Measurements from ENCODE around the gene DMRT3.
"Not testable (repeated sequence)": the region's sequence is repeated elsewhere in the genome, so short reads cannot be mapped to it uniquely, and the experiment has no call there.

Gene DMRT3

GRCh38 chr9:971901-972500, 4.5 kb upstream of the DMRT3 start:
- DNase-seq (ENCODE audit: low read depth): no peak

GRCh38 chr9:972501-973294, 3.8 kb upstream of the DMRT3 start:
- DNase-seq (ENCODE audit: low read depth): no peak

- DNase-seq (ENCODE audit: low read depth): no peak
Observed at GRCh38 chr9:973295-973834, 3.1 kb upstream of the DMRT3 start.

- DNase-seq (ENCODE audit: low read depth): no peak
Observed at GRCh38 chr9:974031-974995, 2.1 kb upstream of the DMRT3 start.

DNA sequence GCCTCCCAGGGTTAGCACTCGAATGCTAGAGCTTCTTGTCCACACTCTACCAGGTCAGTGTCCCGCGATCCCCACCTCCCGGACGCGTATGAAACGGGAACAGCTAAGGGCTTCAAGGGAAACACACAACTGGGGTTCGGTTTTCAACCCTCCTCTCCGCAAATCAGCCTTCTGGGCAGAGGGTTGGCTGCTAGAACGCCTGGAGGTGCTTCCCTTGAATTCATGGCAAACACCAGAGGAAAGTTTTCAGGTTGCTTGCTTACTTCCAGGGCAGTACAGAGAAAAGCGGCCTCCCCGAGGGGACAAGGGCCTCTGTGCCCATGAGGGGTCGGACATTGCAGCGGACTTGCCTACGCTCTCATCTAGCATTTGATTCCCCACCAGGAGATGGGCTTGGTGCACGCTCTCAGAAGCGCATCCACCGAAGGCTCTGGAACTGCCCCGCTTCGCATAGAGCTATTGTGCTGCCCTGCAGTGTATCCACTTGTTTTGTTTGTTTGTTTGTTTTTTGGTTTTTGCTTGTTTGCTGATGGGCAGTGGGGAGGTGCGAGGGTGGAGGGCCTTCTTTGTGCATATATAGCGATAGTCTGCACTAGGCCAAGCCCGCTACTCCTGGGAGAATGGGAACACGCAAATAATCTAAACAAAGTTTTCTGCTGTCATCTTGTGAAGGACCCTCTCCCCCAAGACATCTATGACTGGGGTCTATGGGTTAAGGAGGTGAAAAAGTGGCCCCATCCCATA, 1.3 kb upstream of the DMRT3 start:
- no peak for DNase-seq (ENCODE audit: low read depth)

- DNase-seq (ENCODE audit: low read depth): no peak
Observed at GRCh38 chr9:975740-976257, 656 bp upstream of the DMRT3 start.

GRCh38 chr9:976943-977837, 735 bp downstream of the DMRT3 start:
- no peak for DNase-seq (ENCODE audit: low read depth)

DNA sequence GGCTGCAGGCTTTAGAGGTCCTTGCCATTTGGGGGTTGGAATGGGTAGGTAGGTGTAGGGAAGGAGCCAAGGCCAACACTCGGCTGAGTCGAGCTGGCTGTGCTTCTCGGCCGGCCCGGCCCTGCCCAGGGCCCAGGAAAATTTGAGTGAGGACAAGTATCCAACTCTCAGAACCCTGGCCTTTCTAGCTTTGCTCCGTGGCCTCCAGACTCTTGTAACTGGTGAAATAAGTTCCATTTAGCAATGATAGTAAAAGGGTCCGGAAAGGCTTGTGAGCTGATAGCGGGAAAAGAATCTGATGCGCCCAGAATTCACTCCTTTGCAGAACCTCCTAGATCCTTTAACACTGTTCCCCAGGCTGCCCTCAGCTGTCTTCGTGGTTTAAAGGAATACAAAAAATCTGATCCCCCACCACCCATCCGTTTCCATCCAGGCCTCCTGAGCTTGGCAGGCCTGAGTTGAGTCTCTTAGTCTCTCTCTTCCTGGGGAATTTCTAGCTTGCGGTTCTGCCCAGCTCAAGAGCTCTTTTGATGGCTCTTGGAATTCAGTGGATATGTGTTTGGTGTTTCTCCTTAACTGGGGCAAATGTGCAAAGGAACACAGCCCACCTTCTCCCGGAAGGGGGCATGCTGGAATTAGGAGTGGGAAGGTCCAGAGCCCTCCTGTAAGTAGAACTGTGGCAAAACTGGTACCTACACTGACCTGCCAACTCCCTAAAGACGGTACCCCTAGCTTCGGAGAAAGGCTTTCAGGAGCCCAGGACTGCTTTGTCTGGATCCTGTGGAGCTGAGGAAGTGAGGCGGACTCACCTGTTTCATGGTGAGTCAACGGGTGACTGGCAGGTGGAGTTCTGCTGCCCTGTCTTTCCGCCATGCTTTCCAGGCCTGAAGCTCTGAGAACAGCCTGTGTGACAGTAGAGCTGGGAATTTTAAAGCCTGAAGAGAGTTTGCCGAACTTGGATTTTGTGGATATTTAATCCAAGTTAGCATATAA, 1.7 kb downstream of the DMRT3 start:
- no peak for DNase-seq (ENCODE audit: low read depth)

DNA sequence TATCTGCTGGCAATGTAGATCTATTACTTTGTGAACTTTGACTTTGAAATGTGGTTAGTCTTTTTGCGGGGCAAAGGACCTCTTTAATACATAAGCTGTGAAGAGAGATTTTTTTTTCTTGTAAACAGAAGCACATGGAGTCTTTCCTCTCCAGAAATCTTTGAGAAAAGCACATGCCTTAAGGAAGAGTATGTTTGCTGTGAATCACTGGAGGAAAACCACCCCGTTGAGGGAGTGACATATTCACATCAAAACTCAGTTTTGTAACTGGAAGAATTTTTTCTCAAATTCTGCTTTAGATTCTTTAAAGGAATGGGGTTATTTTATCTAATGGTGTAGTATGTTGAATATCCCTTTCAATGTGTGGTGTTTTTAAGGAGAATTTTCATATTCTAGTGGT, 3.5 kb downstream of the DMRT3 start:
- DNase-seq (ENCODE audit: low read depth): no peak

- no peak for DNase-seq (ENCODE audit: low read depth)
Observed at GRCh38 chr9:980640-981039, 4.2 kb downstream of the DMRT3 start.

DNA sequence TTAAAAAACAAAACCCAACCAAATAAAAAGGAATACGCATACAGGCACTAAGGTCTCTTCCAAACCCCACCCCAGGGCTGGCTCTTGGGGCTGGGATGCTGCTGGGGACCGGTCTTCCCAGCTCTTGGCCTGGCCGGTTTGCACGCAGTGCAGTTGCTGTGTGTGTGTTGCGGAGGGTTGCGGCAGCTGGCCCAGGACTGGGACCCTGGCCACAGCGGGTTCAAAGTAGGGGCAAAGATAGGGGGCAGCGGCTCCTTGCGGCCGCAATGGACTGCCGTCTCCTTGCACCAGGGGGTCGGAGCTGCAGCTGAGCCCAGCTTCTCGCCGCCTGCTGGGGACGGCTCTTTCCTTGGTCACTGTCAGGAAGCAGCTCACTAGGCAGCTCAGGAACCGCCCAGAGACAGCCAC, 5.0 kb downstream of the DMRT3 start:
- no peak for DNase-seq (ENCODE audit: low read depth)

GRCh38 chr9:982394-983230, 6.2 kb downstream of the DMRT3 start:
- no peak for DNase-seq (ENCODE audit: low read depth)

DNA sequence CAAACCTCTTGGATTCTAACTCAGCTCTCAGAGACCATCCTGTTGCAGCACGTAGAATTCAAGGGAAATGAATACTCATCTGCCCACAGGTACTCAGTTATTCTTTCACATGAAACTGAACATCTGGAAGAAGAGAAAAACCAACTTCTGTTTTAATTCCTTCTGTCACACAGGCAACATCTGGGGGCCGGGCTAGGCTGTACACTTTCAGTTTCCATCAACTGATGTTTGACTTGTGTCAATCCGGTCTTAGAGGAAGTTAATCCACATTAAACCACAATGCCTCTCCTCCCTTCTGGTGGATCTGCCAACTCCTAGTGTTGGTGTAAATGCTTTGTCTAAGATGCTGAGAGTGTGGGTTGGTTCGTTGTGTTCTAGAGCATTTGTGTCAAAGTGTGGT, 17.6 kb downstream of the DMRT3 start:
- DNase-seq (ENCODE audit: low read depth): no peak

DNA sequence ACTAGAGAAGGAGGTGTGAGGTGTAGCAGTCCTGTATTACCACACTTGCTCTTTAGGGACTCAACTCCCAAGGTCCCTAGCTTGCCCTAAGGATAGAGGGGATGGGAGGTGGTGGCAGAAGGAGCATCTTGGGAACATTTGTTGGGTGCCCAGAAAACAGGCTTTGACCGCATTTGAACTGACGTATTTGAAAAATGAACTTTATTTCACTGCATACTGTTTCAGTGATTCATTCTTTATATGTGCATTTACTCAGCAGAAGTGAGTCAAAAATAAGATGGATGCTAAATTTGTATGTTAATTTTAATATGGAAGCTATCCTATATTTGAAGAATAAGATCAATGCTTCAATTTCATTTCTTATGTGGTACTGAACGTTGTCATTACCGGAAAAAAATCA, 18.7 kb downstream of the DMRT3 start:
- DNase-seq (ENCODE audit: low read depth): no peak

- DNase-seq (ENCODE audit: low read depth): no peak
Observed at GRCh38 chr9:995781-996180, 19.3 kb downstream of the DMRT3 start.

GRCh38 chr9:998299-999110, 22.1 kb downstream of the DMRT3 start:
- not testable (repeated sequence) for DNase-seq (ENCODE audit: low read depth)

DNA sequence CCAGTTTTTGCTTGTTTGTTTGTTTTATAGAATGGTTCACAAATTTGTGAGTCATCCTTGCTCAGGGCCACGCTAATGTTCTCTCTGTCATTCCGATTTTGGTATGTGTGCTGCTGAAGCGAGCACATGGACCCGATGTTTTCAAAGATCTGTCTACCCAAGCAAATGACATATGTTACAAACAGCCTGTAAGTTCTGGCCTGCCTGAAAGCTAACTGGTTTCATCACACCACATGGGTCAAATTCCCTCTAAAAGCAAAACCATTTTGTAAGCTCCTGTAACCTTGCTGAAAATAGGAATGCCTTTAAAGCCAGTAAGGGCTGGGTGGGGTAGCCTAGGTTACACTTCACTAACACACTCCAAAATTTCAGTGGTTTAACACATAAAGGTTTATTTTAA, 25.4 kb downstream of the DMRT3 start:
- DNase-seq (ENCODE audit: low read depth): no peak

Data from stimulated activated CD8-positive, alpha-beta memory T cell treated with anti-CD3 and anti-CD28 coated beads, Interleukin-15, amount 100 ng/mL, for 1 hour (primary cell).